ENCODE data around the gene NLE1. TPM values are rescaled to one million over a fixed set of nuclear protein-coding genes. Genes with fewer than 3 reads are reported as not detected.

The NLE1 gene
- polyA plus RNA-seq, 2 of the 4 experiments (the other 2 are of a cell fraction), result 19.3 to 29.7 TPM

DNA sequence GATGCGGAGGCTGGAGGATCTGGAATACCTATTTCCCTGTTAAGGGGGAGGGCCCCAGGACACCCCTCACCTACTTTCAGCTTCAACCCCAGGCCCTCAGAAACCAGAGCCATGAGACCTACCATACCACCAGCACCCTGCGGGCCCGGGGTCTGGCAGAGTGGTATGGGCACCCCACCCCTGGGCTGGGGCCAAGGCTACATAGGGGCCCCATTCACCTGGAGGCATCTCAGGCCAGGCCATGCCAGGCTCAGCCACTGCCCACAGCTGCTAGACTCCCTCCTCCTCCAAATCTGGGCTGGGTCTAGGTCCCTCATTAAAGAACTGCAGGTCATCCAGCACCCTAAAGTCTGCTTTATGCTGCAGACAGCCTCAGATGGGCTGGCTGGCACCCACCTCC, 11.7 kb downstream of the NLE1 start (continued):
- TF ChIP-seq REST (IDR thresholded peaks at IDR 0.05) (no peak), PBX3 (IDR thresholded peaks at IDR 0.05) (no peak), ESRRA (IDR thresholded peaks at IDR 0.05; ENCODE audit: borderline replicate concordance, low read length) (no peak), HDAC2 (IDR thresholded peaks at IDR 0.05) (no peak), HOXA7 (CRISPR knock-in tag; IDR thresholded peaks at IDR 0.05) (no peak), JUNB (IDR thresholded peaks at IDR 0.05) (no peak), CBX2 (IDR thresholded peaks at IDR 0.05; ENCODE audit: borderline replicate concordance, low read depth) (no peak), NFE2L2 (conservative IDR thresholded peaks at IDR 0.05; ENCODE audit: low read length) (no peak), MAZ (IDR thresholded peaks at IDR 0.05; ENCODE audit: borderline replicate concordance, low read depth, low read length) (no peak), NR3C1 (IDR thresholded peaks at IDR 0.05) (no peak), FOXS1 (CRISPR knock-in tag; IDR thresholded peaks at IDR 0.05) (no peak), MAX (IDR thresholded peaks at IDR 0.05) (no peak)

GRCh38 chr17:35129973-35130351, 12.1 kb downstream of the NLE1 start:
- H3K4me1 ChIP-seq, result no peaks in the 10 kb centered on the region
- H3K4me2 ChIP-seq, result no peak overlapping the region
- 97% methylated on average over 5 of the region's 5 CpGs for WGBS (ENCODE audit: missing lambda C conversion rate)
- TF ChIP-seq JUNB (IDR thresholded peaks at IDR 0.05), result no peak
- TF ChIP-seq FOXS1 (CRISPR knock-in tag; IDR thresholded peaks at IDR 0.05), result no peak
- FAIRE-seq (no peak), DNase-seq (ENCODE audit: low read depth in 1 of 2, low spot score in 1 of 2) (no peak), ATAC-seq (no peak)
- H3K9me3 ChIP-seq, result no peaks in the 10 kb centered on the region
- ChIA-PET CTCF (interaction anchor here (0.9 to 7.1 kb wide), 5 partner anchors 11 to 133 kb away, joined by 3 to 69 read pairs (median 6); partner anchors contain the start of genes NLE1 and RAD51D), POLR2A (no interaction called here)
- H3K4me3 ChIP-seq, result no peak overlapping the region
- H3K27ac ChIP-seq, result no peak overlapping the region

GRCh38 chr17:35129154-35129972, 12.7 kb downstream of the NLE1 start:
- WGBS (ENCODE audit: missing lambda C conversion rate), result 88% methylated on average over 11 of the region's 11 CpGs
- peak in 1 of 2 experiments; percentile 12; a peak in 2 of 6 replicates for ATAC-seq
- DNase-seq (ENCODE audit: low read depth in 1 of 2, low spot score in 1 of 2), result no peak
- no peak for FAIRE-seq
- CTCF ChIA-PET, result interaction anchor here (0.9 to 7.1 kb wide), 7 partner anchors 10 to 133 kb away, joined by 3 to 69 read pairs (median 8); partner anchors contain the start of genes NLE1 and RAD51D
- TF ChIP-seq REST (IDR thresholded peaks at IDR 0.05), result no peak
- TF ChIP-seq, protein P1, sequence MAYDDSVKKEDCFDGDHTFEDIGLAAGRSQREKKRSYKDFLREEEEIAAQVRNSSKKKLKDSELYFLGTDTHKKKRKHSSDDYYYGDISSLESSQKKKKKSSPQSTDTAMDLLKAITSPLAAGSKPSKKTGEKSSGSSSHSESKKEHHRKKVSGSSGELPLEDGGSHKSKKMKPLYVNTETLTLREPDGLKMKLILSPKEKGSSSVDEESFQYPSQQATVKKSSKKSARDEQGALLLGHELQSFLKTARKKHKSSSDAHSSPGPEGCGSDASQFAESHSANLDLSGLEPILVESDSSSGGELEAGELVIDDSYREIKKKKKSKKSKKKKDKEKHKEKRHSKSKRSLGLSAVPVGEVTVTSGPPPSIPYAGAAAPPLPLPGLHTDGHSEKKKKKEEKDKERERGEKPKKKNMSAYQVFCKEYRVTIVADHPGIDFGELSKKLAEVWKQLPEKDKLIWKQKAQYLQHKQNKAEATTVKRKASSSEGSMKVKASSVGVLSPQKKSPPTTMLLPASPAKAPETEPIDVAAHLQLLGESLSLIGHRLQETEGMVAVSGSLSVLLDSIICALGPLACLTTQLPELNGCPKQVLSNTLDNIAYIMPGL (CRISPR knock-in tag; IDR thresholded peaks at IDR 0.05; ENCODE audit: borderline replicate concordance), result no peak
- no peak for TF ChIP-seq NR3C1 (IDR thresholded peaks at IDR 0.05)
- TF ChIP-seq MYC (IDR thresholded peaks at IDR 0.05; ENCODE audit: borderline replicate concordance, low read length), result no peak
- TF ChIP-seq SREBF2 (IDR thresholded peaks at IDR 0.05), result no peak
- TF ChIP-seq PHF8 (IDR thresholded peaks at IDR 0.05; ENCODE audit: borderline replicate concordance, low read depth), result no peak
- TF ChIP-seq RAD21 (conservative IDR thresholded peaks at IDR 0.05 in 1 of 2, IDR thresholded peaks at IDR 0.05 in 1 of 2), result no peak
- Histone ChIP-seq H3K4me3 (no peak overlapping the region), H3K27ac (no peak overlapping the region), H3K9me3 (no peaks in the 10 kb centered on the region), H3K4me1 (no peaks in the 10 kb centered on the region), H3K4me2 (no peak overlapping the region)
- POLR2A ChIA-PET, result no interaction called here
